ENCODE measurements around the gene TMEM154.

DNA sequence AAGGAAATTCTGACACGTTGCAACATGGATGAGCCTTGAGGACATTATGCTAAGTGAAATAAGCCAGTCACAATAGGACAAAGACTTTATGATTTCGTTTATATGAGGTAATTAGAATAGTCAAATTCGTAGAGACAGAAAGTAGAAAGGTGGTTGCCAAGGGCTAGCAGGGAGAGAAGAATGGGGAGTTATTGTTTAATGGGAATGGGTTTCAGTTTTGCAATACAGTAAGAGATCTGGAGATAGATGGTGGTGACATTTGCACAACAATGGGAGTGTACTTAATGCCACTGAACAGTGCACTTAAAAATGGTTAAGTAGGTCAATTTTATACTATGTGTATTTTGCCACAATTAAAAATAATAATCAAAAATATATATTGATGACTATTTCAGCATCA, 43.4 kb upstream of the TMEM154 start:
- TF ChIP-seq, protein P1, sequence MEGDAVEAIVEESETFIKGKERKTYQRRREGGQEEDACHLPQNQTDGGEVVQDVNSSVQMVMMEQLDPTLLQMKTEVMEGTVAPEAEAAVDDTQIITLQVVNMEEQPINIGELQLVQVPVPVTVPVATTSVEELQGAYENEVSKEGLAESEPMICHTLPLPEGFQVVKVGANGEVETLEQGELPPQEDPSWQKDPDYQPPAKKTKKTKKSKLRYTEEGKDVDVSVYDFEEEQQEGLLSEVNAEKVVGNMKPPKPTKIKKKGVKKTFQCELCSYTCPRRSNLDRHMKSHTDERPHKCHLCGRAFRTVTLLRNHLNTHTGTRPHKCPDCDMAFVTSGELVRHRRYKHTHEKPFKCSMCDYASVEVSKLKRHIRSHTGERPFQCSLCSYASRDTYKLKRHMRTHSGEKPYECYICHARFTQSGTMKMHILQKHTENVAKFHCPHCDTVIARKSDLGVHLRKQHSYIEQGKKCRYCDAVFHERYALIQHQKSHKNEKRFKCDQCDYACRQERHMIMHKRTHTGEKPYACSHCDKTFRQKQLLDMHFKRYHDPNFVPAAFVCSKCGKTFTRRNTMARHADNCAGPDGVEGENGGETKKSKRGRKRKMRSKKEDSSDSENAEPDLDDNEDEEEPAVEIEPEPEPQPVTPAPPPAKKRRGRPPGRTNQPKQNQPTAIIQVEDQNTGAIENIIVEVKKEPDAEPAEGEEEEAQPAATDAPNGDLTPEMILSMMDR (IDR thresholded peaks at IDR 0.05): no peak
- TF ChIP-seq POLR2A (IDR thresholded peaks at IDR 0.05): no peak
